HepG2 (cell line): ENCODE measurements around the gene CCN2. TPM values are rescaled to one million over a fixed set of nuclear protein-coding genes. Genes with fewer than 3 reads are reported as not detected.
A peak's percentile ranks its signal among the peaks of the same experiment; 100 is the strongest.

ENCODE experiments used
- ARNTL ChIP-seq: sonication (generic); formaldehyde crosslinking; IDR thresholded peaks from 2 replicates; pipeline ENCODE4 v1.4.0; 2020; ENCODE audit warnings: mild to moderate bottlenecking, missing genetic modification reagents
- DNMT1 ChIP-seq: sonication (generic); formaldehyde crosslinking; IDR thresholded peaks from 2 replicates; pipeline ENCODE4 v1.5.1; 2020; ENCODE audit warnings: mild to moderate bottlenecking, missing genetic modification reagents
- ELF4 ChIP-seq: sonication (generic); formaldehyde crosslinking; IDR thresholded peaks from 2 replicates; pipeline ENCODE4 v1.5.0; 2020; ENCODE audit warnings: missing genetic modification reagents, mild to moderate bottlenecking, moderate library complexity, borderline replicate concordance
- FOXP1 ChIP-seq, 2 experiments: fragments of 450-650 bp in 1 of 2; IDR thresholded peaks; 2 replicates each; pipeline ENCODE4 v1.6.1; 2017 to 2018; ENCODE audit warnings: antibody characterized with exemption in 1 of 2
- GTF2F1 ChIP-seq: fragments of 150-350 bp; IDR thresholded peaks from 2 replicates; pipeline ENCODE4 v1.6.1; 2014; ENCODE audit warnings: low read length
- LRRFIP1 ChIP-seq: sonication (generic); formaldehyde crosslinking; conservative IDR thresholded peaks from 2 replicates; pipeline ENCODE4 v1.4.0; 2020; ENCODE audit warnings: missing genetic modification reagents
- NKX3-1 ChIP-seq: sonication (generic); formaldehyde crosslinking; IDR thresholded peaks from 2 replicates; pipeline ENCODE4 v1.5.0; 2020; ENCODE audit warnings: missing genetic modification reagents
- PBX3 ChIP-seq: sonication (generic); formaldehyde crosslinking; IDR thresholded peaks from 2 replicates; pipeline ENCODE4 v1.8.1; 2023; ENCODE audit warnings: missing genetic modification reagents, inconsistent platforms, borderline replicate concordance
- PHF5A ChIP-seq: IDR thresholded peaks from one replicate; pipeline ENCODE4 v1.6.1; 2018; ENCODE audit warnings: low read depth, missing genetic modification reagents; ENCODE audit not compliant: unreplicated experiment
- RFX3 ChIP-seq: IDR thresholded peaks from 2 replicates; pipeline ENCODE4 v1.6.1; 2016; ENCODE audit warnings: missing biosample characterization, missing genetic modification reagents
- SUZ12 ChIP-seq: fragments of 150-350 bp; IDR thresholded peaks from 2 replicates; pipeline ENCODE4 v1.6.1; 2014; ENCODE audit warnings: low read depth, low read length
- TARDBP ChIP-seq: sonication (generic); formaldehyde crosslinking; IDR thresholded peaks from 2 replicates; pipeline ENCODE4 v1.8.0; 2022; ENCODE audit warnings: mild to moderate bottlenecking, missing genetic modification reagents
- THAP9 ChIP-seq: sonication (generic); formaldehyde crosslinking; IDR thresholded peaks from 2 replicates; pipeline ENCODE4; 2020; ENCODE audit warnings: missing genetic modification reagents, mild to moderate bottlenecking, borderline replicate concordance
- YEATS4 ChIP-seq: sonication (generic); formaldehyde crosslinking; IDR thresholded peaks from 2 replicates; pipeline ENCODE4 v1.4.0; 2020; ENCODE audit warnings: missing genetic modification reagents, borderline replicate concordance
- ZBTB49 ChIP-seq: sonication (generic); formaldehyde crosslinking; IDR thresholded peaks from 2 replicates; pipeline ENCODE4 v1.4.0; 2020; ENCODE audit warnings: missing genetic modification reagents, borderline replicate concordance
- ZMYM4 ChIP-seq: sonication (generic); formaldehyde crosslinking; IDR thresholded peaks from 2 replicates; pipeline ENCODE4 v1.8.1; 2023; ENCODE audit warnings: mild to moderate bottlenecking, missing genetic modification reagents
- ZNF12 ChIP-seq: sonication (generic); formaldehyde crosslinking; IDR thresholded peaks from 2 replicates; pipeline ENCODE4 v1.5.0; 2020; ENCODE audit warnings: missing genetic modification reagents
- ZNF253 ChIP-seq: sonication (generic); formaldehyde crosslinking; IDR thresholded peaks from 2 replicates; pipeline ENCODE4 v1.8.0; 2022; ENCODE audit warnings: mild to moderate bottlenecking, missing genetic modification reagents, borderline replicate concordance
- ZNF331 ChIP-seq: sonication (generic); formaldehyde crosslinking; IDR thresholded peaks from 2 replicates; pipeline ENCODE4 v1.4.0; 2020; ENCODE audit warnings: missing genetic modification reagents
- ZNF550 ChIP-seq: sonication (generic); formaldehyde crosslinking; IDR thresholded peaks from 2 replicates; pipeline ENCODE4 v1.4.0; 2020; ENCODE audit warnings: mild to moderate bottlenecking, missing genetic modification reagents, borderline replicate concordance
- ZNF564 ChIP-seq: sonication (generic); formaldehyde crosslinking; IDR thresholded peaks from 2 replicates; pipeline ENCODE4 v1.8.1; 2023; ENCODE audit warnings: mild to moderate bottlenecking, missing genetic modification reagents
- ZNF737 ChIP-seq: sonication (generic); formaldehyde crosslinking; IDR thresholded peaks from 2 replicates; pipeline ENCODE4 v1.5.0; 2020; ENCODE audit warnings: missing genetic modification reagents, mild to moderate bottlenecking, borderline replicate concordance
- polyA plus RNA-seq, 8 experiments: library from polyadenylated mRNA; depleted of rRNA in 3 of 8; stranded (reverse) in 7 of 8; unstranded in 1 of 8; fragments of >200 nt; fragmentation: Illumina TruSeq in 4 of 8; extraction: Trizol in 4 of 8; gene quantifications; 2 replicates each; pipeline versions ENCODE4 v1.2.1 to v1.2.3, GENCODE V29; 2011 to 2016; ENCODE audit warnings: low read depth in 4 of 8, missing spikeins in 1 of 8, mixed read lengths in 1 of 8; ENCODE audit not compliant: insufficient read depth in 1 of 8
- total RNA-seq, 5 experiments: library from RNA; depleted of rRNA; stranded (reverse); fragments of >200 nt; fragmentation: Illumina TruSeq; extraction: Trizol; gene quantifications; 2 replicates each; pipeline ENCODE4 v1.2.3, GENCODE V29; 2016; ENCODE audit warnings: low read depth in 1 of 5

Gene CCN2
- total and polyA plus RNA-seq, 2 of the 13 experiments (the other 11 are each of a cell fraction or from before 2014, with no cell fraction given), result 34.7 to 316 TPM

- TF ChIP-seq PHF5A (peak; percentile 19), ZNF12 (CRISPR knock-in tag) (no peak), ARNTL (0 out of 2 replicates have a peak, but pooled peaks have one; percentile 25), TARDBP (CRISPR knock-in tag) (peak; percentile 80), ZBTB49 (no peak), ZNF737 (CRISPR knock-in tag) (no peak), ZNF550 (no peak), GTF2F1 (no peak), ZMYM4 (CRISPR knock-in tag) (peak; percentile 82), NKX3-1 (CRISPR knock-in tag) (no peak), THAP9 (no peak), LRRFIP1 (CRISPR knock-in tag) (no peak), DNMT1 (no peak), ZNF253 (CRISPR knock-in tag) (no peak), SUZ12 (no peak), ZNF331 (CRISPR knock-in tag) (peak; percentile 85; the same call in 1 of the 2 replicates), ELF4 (CRISPR knock-in tag) (peak; percentile 4; the same call in 1 of the 2 replicates), PBX3 (CRISPR knock-in tag) (no peak), FOXP1 (IDR thresholded peaks at IDR 0.05) (no peak), FOXP1 (CRISPR knock-in tag; IDR thresholded peaks at IDR 0.05) (peak; percentile 86), YEATS4 (CRISPR knock-in tag) (peak; percentile 67; the same call in 1 of the 2 replicates), ZNF564 (CRISPR knock-in tag) (0 out of 2 replicates have a peak, but pooled peaks have one; percentile 52), RFX3 (CRISPR knock-in tag) (no peak)
These were observed 25.4 kb upstream of the CCN2 start (continued) for GRCh38 chr6:131976545-131977061.
